H1 (cell line): Measurements from ENCODE around the gene FSIP1. TPM values are rescaled to one million over a fixed set of nuclear protein-coding genes. Genes with fewer than 3 reads are reported as not detected.

ENCODE experiments used
- CHD2 ChIP-seq: IDR thresholded peaks from 2 replicates; pipeline ENCODE4 v1.6.1; 2012; ENCODE audit warnings: low read length, improper control_type of control experiment
- CHD7 ChIP-seq: fragments of 300-600 bp; sonication (generic); IDR thresholded peaks from 2 replicates; pipeline ENCODE4 v1.7.1; 2012; ENCODE audit warnings: low read length, moderate library complexity, mild to moderate bottlenecking, inconsistent platforms; ENCODE audit not compliant: insufficient replicate concordance
- CREB1 ChIP-seq: IDR thresholded peaks from 2 replicates; pipeline ENCODE4 v1.6.1; 2012; ENCODE audit warnings: inconsistent platforms
- JUN ChIP-seq: IDR thresholded peaks from 2 replicates; pipeline ENCODE4 v1.6.1; 2011; ENCODE audit warnings: low read depth, mild to moderate bottlenecking, improper control_type of control experiment, low read length
- KDM4A ChIP-seq: IDR thresholded peaks from one replicate; pipeline ENCODE4 v1.7.1; 2012; ENCODE audit warnings: low read depth, mild to moderate bottlenecking, moderate library complexity, low read length, inconsistent platforms; ENCODE audit not compliant: severe bottlenecking
- RAD21 ChIP-seq, 2 experiments: IDR thresholded peaks in 1 of 2; conservative IDR thresholded peaks in 1 of 2; 2 replicates each; pipeline ENCODE4 v1.6.1; 2011; ENCODE audit warnings: low read depth in 2 of 2, low read length in 2 of 2, improper control_type of control experiment in 1 of 2, inconsistent platforms in 1 of 2, mild to moderate bottlenecking in 1 of 2, moderate library complexity in 1 of 2
- SP2 ChIP-seq: IDR thresholded peaks from 2 replicates; pipeline ENCODE4 v1.6.1; 2012; ENCODE audit warnings: mild to moderate bottlenecking, low read length, inconsistent platforms
- TAF1 ChIP-seq: IDR thresholded peaks from 2 replicates; pipeline ENCODE4 v1.6.1; 2011; ENCODE audit warnings: mild to moderate bottlenecking, low read depth, low read length
- polyA plus RNA-seq, 7 experiments: library from polyadenylated mRNA; depleted of rRNA in 3 of 7; stranded (reverse) in 5 of 7; unstranded in 2 of 7; fragments of >200 nt in 5 of 7; fragments of 200-250 nt in 2 of 7; gene quantifications; 1 replicate in 5 of 7; 2 replicates in 1 of 7; 4 replicates in 1 of 7; pipeline versions ENCODE4 v1.2.1 to v1.2.3, GENCODE V29; 2011 to 2013; ENCODE audit warnings: missing spikeins in 2 of 7, mixed read lengths in 2 of 7
- total RNA-seq: library from RNA; stranded (reverse); fragmentation: NEBNext Ultra II Directional; extraction: Animal tissue kit (Norgen Biotek cat#: 25700); gene quantifications from 2 replicates; pipeline ENCODE4 v1.2.1, GENCODE V29; 2021

The FSIP1 gene
- total and polyA plus RNA-seq, 2 of the 8 experiments (the other 6 are each of a cell fraction or from before 2014, with no cell fraction given) = 0.18 to 1.3 TPM

DNA sequence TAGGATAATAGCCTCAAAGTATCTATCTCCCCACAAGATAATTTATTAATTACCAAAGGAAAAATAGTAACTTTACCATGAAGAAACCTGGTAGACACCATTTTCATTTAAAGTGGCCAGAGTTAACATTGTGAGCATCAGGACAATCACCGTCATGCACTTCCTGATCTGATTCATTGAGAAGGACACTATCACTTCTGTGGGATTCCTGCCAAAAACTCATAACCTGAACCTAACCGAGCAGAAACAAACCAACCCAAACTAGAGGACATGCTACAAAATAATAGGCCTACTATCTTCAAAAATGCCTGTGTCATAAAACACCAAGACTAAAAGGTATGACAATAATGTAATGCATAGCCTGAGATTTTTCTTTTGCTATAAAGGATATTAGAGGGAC lies 39.0 kb downstream of the FSIP1 start (continued):
- no peak for TF ChIP-seq CHD7
- TF ChIP-seq SP2 = no peak
- TF ChIP-seq JUN = no peak
- no peak for TF ChIP-seq CREB1
- TF ChIP-seq RAD21 (IDR thresholded peaks at IDR 0.05 in 1 of 2, conservative IDR thresholded peaks at IDR 0.05 in 1 of 2; ENCODE audit: low read depth in 2 of 2, low read length in 2 of 2) = no peak
- TF ChIP-seq TAF1 = no peak
- TF ChIP-seq KDM4A = no peak
- TF ChIP-seq CHD2 = no peak
